Caco-2 (cell line): ENCODE results near the gene UBE2N. TPM values are rescaled to one million over a fixed set of nuclear protein-coding genes. Genes with fewer than 3 reads are reported as not detected.
A peak's percentile ranks its signal among the peaks of the same experiment; 100 is the strongest.

ENCODE experiments used
- BruUV-seq: library from RNA; stranded (reverse); fragments of 400-500 nt; replicated peaks from 2 replicates; lab custom pipeline; 2021; lab: Mats Ljungman, UMichigan
- CTCF ChIA-PET: fragments of 300-600 bp; sonication (Branson Sonifier 250); formaldehyde crosslinking; loops from one replicate; lab custom pipeline; 2022; ENCODE audit warnings: antibody characterized with exemption; lab: Charles Lee
- POLR2A ChIA-PET: fragments of 300-600 bp; sonication (Branson Sonifier 250); formaldehyde crosslinking; loops from one replicate; lab custom pipeline; 2022; ENCODE audit warnings: antibody characterized with exemption; lab: Charles Lee
- DNase-seq, 2 experiments: peaks; one replicate each; pipeline versions ENCODE4 v3.0.0 to v3.0.0-alpha.2; 2020 to 2022
- H3K27me3 ChIP-seq: replicated peaks from 2 replicates; pipeline ENCODE4 v1.6.0; 2011; ENCODE audit warnings: low read length; ENCODE audit not compliant: control insufficient read depth, insufficient read depth
- H3K36me3 ChIP-seq: 2 replicates; pipeline ENCODE4 v1.5.1; 2011; ENCODE audit warnings: low read length; ENCODE audit not compliant: control insufficient read depth, insufficient read depth
- H3K4me1 ChIP-seq: fragments of 250-450 bp; sonication (Bioruptor Pico); 2 replicates; pipeline ENCODE4 v1.5.1; 2020; ENCODE audit warnings: mild to moderate bottlenecking
- H3K4me3 ChIP-seq: 2 replicates; pipeline ENCODE4 v1.5.1; 2011; ENCODE audit warnings: low read depth, mild to moderate bottlenecking, control low read depth, low read length
- H3K9me3 ChIP-seq: fragments of 250-450 bp; sonication (Bioruptor Pico); 2 replicates; pipeline ENCODE4 v1.5.1; 2020; ENCODE audit warnings: mild to moderate bottlenecking, moderate library complexity
- H3K27ac Mint-ChIP-seq: one replicate; pipeline ENCODE4 v1.8.0; 2022; ENCODE audit warnings: mixed read lengths; ENCODE audit not compliant: unreplicated experiment
- H3K27me3 Mint-ChIP-seq: one replicate; pipeline ENCODE4 v1.8.0; 2022; ENCODE audit warnings: mixed read lengths; ENCODE audit not compliant: insufficient read depth, unreplicated experiment
- H3K36me3 Mint-ChIP-seq: one replicate; pipeline ENCODE4 v1.8.0; 2022; ENCODE audit warnings: mild to moderate bottlenecking, mixed read lengths; ENCODE audit not compliant: insufficient read depth, unreplicated experiment
- H3K4me1 Mint-ChIP-seq: one replicate; pipeline ENCODE4 v1.8.0; 2022; ENCODE audit warnings: low read depth, mixed read lengths; ENCODE audit not compliant: unreplicated experiment
- H3K4me3 Mint-ChIP-seq: one replicate; pipeline ENCODE4 v1.8.0; 2022; ENCODE audit warnings: mild to moderate bottlenecking, moderate library complexity, mixed read lengths; ENCODE audit not compliant: unreplicated experiment
- H3K9me3 Mint-ChIP-seq: one replicate; pipeline ENCODE4 v1.8.0; 2022; ENCODE audit warnings: mixed read lengths; ENCODE audit not compliant: unreplicated experiment
- intact Hi-C: fragments of 100-400 bp; cut with micrococcal nuclease; formaldehyde crosslinking; loops from one replicate; pipeline ENCODE4 v1.10.0; 2022; ENCODE audit not compliant: unreplicated experiment
- total RNA-seq: library from RNA; stranded (reverse); gene quantifications from 2 replicates; pipeline ENCODE4 v1.2.3, GENCODE V29; 2022
- TF ChIP-seq, protein P1 (sequence below), 2 experiments: fragments of 200-600 bp in 1 of 2; IDR thresholded peaks; 1 replicate in 1 of 2; 2 replicates in 1 of 2; pipeline versions ENCODE4 v1.5.1 to v1.8.0; 2011 to 2022; ENCODE audit warnings: antibody characterized with exemption in 1 of 2, control low read depth in 1 of 2, inconsistent platforms in 1 of 2, low read depth in 1 of 2, low read length in 1 of 2, mild to moderate bottlenecking in 1 of 2, moderate library complexity in 1 of 2; ENCODE audit not compliant: insufficient read depth in 1 of 2, severe bottlenecking in 1 of 2, unreplicated experiment in 1 of 2

UBE2N gene
- total RNA-seq, 1 experiment from 2014 or later = 153 TPM

DNA sequence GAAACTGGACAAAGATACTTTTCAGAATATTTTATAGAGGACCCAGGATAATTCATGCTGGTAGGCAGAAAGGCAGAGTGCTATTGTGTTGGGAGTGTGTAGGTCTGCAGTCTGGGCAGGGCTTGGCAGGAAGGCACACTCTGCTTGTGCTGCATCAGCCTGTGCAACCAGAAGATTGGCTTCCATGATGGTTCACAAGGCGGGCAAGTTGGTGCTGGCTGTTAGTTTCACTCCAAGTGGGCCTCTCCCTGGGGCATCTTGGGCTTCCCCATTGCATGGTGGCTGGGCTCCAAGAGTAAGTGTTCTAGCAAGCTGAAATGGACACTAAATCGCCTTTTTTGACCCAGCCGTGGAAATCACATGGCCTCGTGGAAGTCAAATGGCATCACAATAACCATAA is 1.8 kb upstream of the UBE2N start:
- H3K36me3 ChIP-seq = no peaks in the 10 kb centered on the region
- peaks cover 28% of the 10 kb centered on the region for H3K4me1 Mint-ChIP-seq
- H3K4me3 Mint-ChIP-seq = peak overlapping the region; percentile 98
- no peaks in the 10 kb centered on the region for H3K27me3 ChIP-seq
- DNase-seq = no peak
- POLR2A ChIA-PET = no interaction called here
- H3K4me1 ChIP-seq = peaks cover 16% of the 10 kb centered on the region
- intact Hi-C loops = no loop called here
- no peak overlapping the region for H3K4me3 ChIP-seq
- no peaks in the 10 kb centered on the region for H3K9me3 ChIP-seq
- H3K9me3 Mint-ChIP-seq = no peaks in the 10 kb centered on the region
- TF ChIP-seq, protein P1, sequence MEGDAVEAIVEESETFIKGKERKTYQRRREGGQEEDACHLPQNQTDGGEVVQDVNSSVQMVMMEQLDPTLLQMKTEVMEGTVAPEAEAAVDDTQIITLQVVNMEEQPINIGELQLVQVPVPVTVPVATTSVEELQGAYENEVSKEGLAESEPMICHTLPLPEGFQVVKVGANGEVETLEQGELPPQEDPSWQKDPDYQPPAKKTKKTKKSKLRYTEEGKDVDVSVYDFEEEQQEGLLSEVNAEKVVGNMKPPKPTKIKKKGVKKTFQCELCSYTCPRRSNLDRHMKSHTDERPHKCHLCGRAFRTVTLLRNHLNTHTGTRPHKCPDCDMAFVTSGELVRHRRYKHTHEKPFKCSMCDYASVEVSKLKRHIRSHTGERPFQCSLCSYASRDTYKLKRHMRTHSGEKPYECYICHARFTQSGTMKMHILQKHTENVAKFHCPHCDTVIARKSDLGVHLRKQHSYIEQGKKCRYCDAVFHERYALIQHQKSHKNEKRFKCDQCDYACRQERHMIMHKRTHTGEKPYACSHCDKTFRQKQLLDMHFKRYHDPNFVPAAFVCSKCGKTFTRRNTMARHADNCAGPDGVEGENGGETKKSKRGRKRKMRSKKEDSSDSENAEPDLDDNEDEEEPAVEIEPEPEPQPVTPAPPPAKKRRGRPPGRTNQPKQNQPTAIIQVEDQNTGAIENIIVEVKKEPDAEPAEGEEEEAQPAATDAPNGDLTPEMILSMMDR (IDR thresholded peaks at IDR 0.05; ENCODE audit: insufficient read depth in 1 of 2, low read depth in 1 of 2, low read length in 1 of 2, severe bottlenecking in 1 of 2, unreplicated experiment in 1 of 2) = no peak
- H3K27ac Mint-ChIP-seq = no peak overlapping the region
- CTCF ChIA-PET = no interaction called here
- no TSS peak for BruUV-seq
- H3K27me3 Mint-ChIP-seq = no peaks in the 10 kb centered on the region
- peaks cover 15% of the 10 kb centered on the region for H3K36me3 Mint-ChIP-seq

- intact Hi-C loops = loop anchor here (1.0 kb wide), 1 partner anchor 25 kb away; the partner anchor contains the start of gene MRPL42
- H3K4me1 ChIP-seq = peaks cover 17% of the 10 kb centered on the region
- no peaks in the 10 kb centered on the region for H3K9me3 ChIP-seq
- TSS peak; percentile 92 for BruUV-seq
- Mint-ChIP-seq H3K9me3 (no peaks in the 10 kb centered on the region), H3K4me1 (peaks cover 37% of the 10 kb centered on the region), H3K4me3 (peak overlapping the region; percentile 98), H3K36me3 (peaks cover 15% of the 10 kb centered on the region), H3K27ac (peak overlapping the region; percentile 99), H3K27me3 (no peaks in the 10 kb centered on the region)
- ChIA-PET CTCF (interaction anchor here (0.5 to 1.5 kb wide), 2 partner anchors 25 to 455 kb away, joined by 3 to 4 read pairs; partner anchors contain the start of gene MRPL42), POLR2A (interaction anchor here (0.6 to 1.4 kb wide), 3 partner anchors 10 to 657 kb away, joined by 3 to 4 read pairs (median 3); no protein-coding TSS in a partner anchor)
- no peaks in the 10 kb centered on the region for H3K36me3 ChIP-seq
- H3K4me3 ChIP-seq = peak overlapping the region; percentile 93
- H3K27me3 ChIP-seq = no peaks in the 10 kb centered on the region
- no peak for DNase-seq
- TF ChIP-seq, protein P1 (IDR thresholded peaks at IDR 0.05; ENCODE audit: insufficient read depth in 1 of 2, low read depth in 1 of 2, low read length in 1 of 2, severe bottlenecking in 1 of 2, unreplicated experiment in 1 of 2) = no peak
Measured at GRCh38 chr12:93442411-93443340, 929 bp upstream of the UBE2N start.

GRCh38 chr12:93441081-93441616 is 598 bp downstream of the UBE2N start:
- TF ChIP-seq, protein P1 (IDR thresholded peaks at IDR 0.05; ENCODE audit: insufficient read depth in 1 of 2, low read depth in 1 of 2, low read length in 1 of 2, severe bottlenecking in 1 of 2, unreplicated experiment in 1 of 2) = no peak
- H3K4me3 ChIP-seq = peak overlapping the region; percentile 93
- no TSS peak for BruUV-seq
- no peaks in the 10 kb centered on the region for H3K27me3 ChIP-seq
- ChIA-PET POLR2A (interaction anchor here (0.6 to 1.4 kb wide), 2 partner anchors 495 to 673 kb away, joined by 3 read pairs; no protein-coding TSS in a partner anchor), CTCF (no interaction called here)
- Mint-ChIP-seq H3K4me1 (peaks cover 44% of the 10 kb centered on the region), H3K9me3 (no peaks in the 10 kb centered on the region), H3K4me3 (peak overlapping the region; percentile 98), H3K36me3 (peaks cover 11% of the 10 kb centered on the region), H3K27me3 (no peaks in the 10 kb centered on the region), H3K27ac (peak overlapping the region; percentile 99)
- H3K9me3 ChIP-seq = no peaks in the 10 kb centered on the region
- intact Hi-C loops = no loop called here
- H3K36me3 ChIP-seq = no peaks in the 10 kb centered on the region
- peaks cover 17% of the 10 kb centered on the region for H3K4me1 ChIP-seq
- peak in 1 of 2 experiments; percentile 49 for DNase-seq
